Stomach (tissue), 4 donors: ENCODE data around the gene SUN5.

Experiments used
- CTCF ChIP-seq, 7 experiments: fragments of 450-650 bp in 4 of 7; fragments of 200-600 bp in 3 of 7; sonication (generic) in 3 of 7; IDR thresholded peaks; one replicate each; pipeline ENCODE4 v1.5.1; 2016 to 2019; ENCODE audit warnings: antibody characterized with exemption in 7 of 7, control low read depth in 2 of 7, mild to moderate bottlenecking in 1 of 7
- EP300 ChIP-seq: sonication (generic); formaldehyde crosslinking; IDR thresholded peaks from one replicate; pipeline ENCODE4 v1.6.1; 2017; ENCODE audit warnings: antibody characterized with exemption

DNA sequence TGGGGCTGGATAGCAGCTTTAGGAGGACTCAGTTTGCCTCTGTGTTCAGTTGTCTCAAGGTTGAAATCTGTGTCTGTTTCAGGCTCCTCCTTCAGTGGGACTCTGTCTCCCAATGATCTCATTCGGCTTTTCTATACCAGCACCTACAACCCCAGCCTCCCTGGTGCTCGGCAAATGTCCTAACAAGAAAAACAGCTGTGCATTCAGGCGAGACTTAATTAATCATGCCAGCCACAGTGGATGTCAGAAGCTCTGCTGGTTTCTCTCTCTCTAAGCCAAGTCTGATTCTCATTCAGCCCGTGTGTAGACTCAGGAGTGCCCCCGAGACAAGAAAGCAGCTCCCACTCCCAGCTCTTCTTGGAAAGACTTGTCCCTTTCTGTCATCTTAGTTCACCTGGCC is 46.8 kb downstream of the SUN5 start:
- TF ChIP-seq CTCF (IDR thresholded peaks at IDR 0.05) (no peak), EP300 (no peak)
